Astrocyte (in vitro differentiated cells and primary cell): ENCODE results near the gene HSPH1. TPM values are rescaled to one million over a fixed set of nuclear protein-coding genes. Genes with fewer than 3 reads are reported as not detected.

ENCODE experiments used
- DNase-seq: peaks from one replicate; pipeline ENCODE4 v3.0.0-alpha.2; 2010; ENCODE audit warnings: low read depth
- FAIRE-seq: peaks from 2 replicates; lab custom pipeline; 2011; peaks lifted over from hg19 to GRCh38; lab: Jason Lieb, UNC
- H2AFZ ChIP-seq: 2 replicates; pipeline ENCODE4 v1.6.0; 2012; ENCODE audit warnings: low read depth, low read length, inconsistent platforms
- H3K27ac ChIP-seq: 2 replicates; pipeline ENCODE4 v1.5.1; 2011; ENCODE audit warnings: low read depth, low read length, inconsistent platforms
- H3K27me3 ChIP-seq: 2 replicates; pipeline ENCODE4 v1.6.0; 2011; ENCODE audit warnings: low read length, inconsistent platforms; ENCODE audit not compliant: insufficient read depth
- H3K36me3 ChIP-seq: 2 replicates; pipeline ENCODE4 v1.5.1; 2011; ENCODE audit warnings: low read length, inconsistent platforms; ENCODE audit not compliant: insufficient read depth
- H3K4me1 ChIP-seq: 2 replicates; pipeline ENCODE4 v1.5.1; 2011; ENCODE audit warnings: low read length, inconsistent platforms; ENCODE audit not compliant: insufficient read depth
- H3K4me2 ChIP-seq: 2 replicates; pipeline ENCODE4 v1.6.0; 2012; ENCODE audit warnings: low read length, inconsistent platforms
- H3K4me3 ChIP-seq: 2 replicates; pipeline ENCODE4 v1.5.1; 2011; ENCODE audit warnings: low read depth, mild to moderate bottlenecking, low read length, inconsistent platforms; ENCODE audit not compliant: insufficient read depth
- H3K79me2 ChIP-seq: 2 replicates; pipeline ENCODE4 v1.6.0; 2012; ENCODE audit warnings: mild to moderate bottlenecking, low read length, inconsistent platforms; ENCODE audit not compliant: insufficient read depth
- H3K9ac ChIP-seq: 2 replicates; pipeline ENCODE4 v1.6.0; 2012; ENCODE audit warnings: mild to moderate bottlenecking, low read length, inconsistent platforms
- H3K9me3 ChIP-seq: 2 replicates; pipeline ENCODE4 v1.5.1; 2012; ENCODE audit warnings: low read depth, mild to moderate bottlenecking, low read length, inconsistent platforms; ENCODE audit not compliant: insufficient read depth
- H4K20me1 ChIP-seq: 2 replicates; pipeline ENCODE4 v1.6.0; 2012; ENCODE audit warnings: low read length, inconsistent platforms; ENCODE audit not compliant: insufficient read depth
- H3K27ac Mint-ChIP-seq: one replicate; pipeline ENCODE4 v1.8.0; 2021; ENCODE audit warnings: mild to moderate bottlenecking, mixed read lengths; ENCODE audit not compliant: unreplicated experiment
- H3K27me3 Mint-ChIP-seq: one replicate; pipeline ENCODE4 v1.8.0; 2021; ENCODE audit warnings: low read depth, mixed read lengths; ENCODE audit not compliant: unreplicated experiment
- H3K36me3 Mint-ChIP-seq: one replicate; pipeline ENCODE4 v1.8.0; 2021; ENCODE audit warnings: low read depth, mixed read lengths; ENCODE audit not compliant: unreplicated experiment
- H3K4me1 Mint-ChIP-seq: one replicate; pipeline ENCODE4 v1.8.0; 2021; ENCODE audit warnings: low read depth, mixed read lengths; ENCODE audit not compliant: unreplicated experiment
- H3K4me3 Mint-ChIP-seq: one replicate; pipeline ENCODE4 v1.8.0; 2021; ENCODE audit warnings: mild to moderate bottlenecking, moderate library complexity, mixed read lengths; ENCODE audit not compliant: unreplicated experiment
- H3K9me3 Mint-ChIP-seq: one replicate; pipeline ENCODE4 v1.8.0; 2021; ENCODE audit warnings: mild to moderate bottlenecking, mixed read lengths; ENCODE audit not compliant: unreplicated experiment
- CTCF ChIP-seq: IDR thresholded peaks from 2 replicates; pipeline ENCODE4 v1.5.1; 2011; ENCODE audit warnings: low read depth, mild to moderate bottlenecking, inconsistent platforms, low read length, moderate library complexity; ENCODE audit not compliant: insufficient read depth
- EZH2 ChIP-seq: IDR thresholded peaks from 2 replicates; pipeline ENCODE4 v1.6.1; 2012; ENCODE audit warnings: mild to moderate bottlenecking, low read length, inconsistent platforms; ENCODE audit not compliant: insufficient read depth
- total RNA-seq: library from RNA; stranded (reverse); gene quantifications from 2 replicates; pipeline ENCODE4 v1.2.1, GENCODE V29; 2021

Gene HSPH1
- total RNA-seq, 1 donor from 2014 or later, result 145 TPM

- Histone ChIP-seq H3K4me2 (no peak overlapping the region), H2AFZ (no peak overlapping the region), H3K27me3 (peaks cover 44% of the 10 kb centered on the region), H3K4me1 (no peaks in the 10 kb centered on the region), H3K79me2 (no peaks in the 10 kb centered on the region), H3K27ac (no peak overlapping the region), H3K4me3 (no peak overlapping the region), H3K36me3 (no peaks in the 10 kb centered on the region), H3K9ac (no peak overlapping the region), H3K9me3 (no peaks in the 10 kb centered on the region), H4K20me1 (no peaks in the 10 kb centered on the region)
- Mint-ChIP-seq H3K4me3 (no peak overlapping the region), H3K27ac (no peak overlapping the region), H3K4me1 (peaks cover 9% of the 10 kb centered on the region), H3K27me3 (peaks cover 47% of the 10 kb centered on the region), H3K36me3 (no peaks in the 10 kb centered on the region), H3K9me3 (no peaks in the 10 kb centered on the region)
- FAIRE-seq, result no peak
- TF ChIP-seq EZH2 (no peak), CTCF (no peak)
- no peak for DNase-seq
These were observed 46.1 kb downstream of the HSPH1 start for GRCh38 chr13:31115616-31116015.

GRCh38 chr13:31114641-31115040 lies 47.1 kb downstream of the HSPH1 start:
- DNase-seq (no peak), FAIRE-seq (no peak)
- Histone ChIP-seq H2AFZ (no peak overlapping the region), H3K4me2 (no peak overlapping the region), H3K27ac (no peak overlapping the region), H4K20me1 (no peaks in the 10 kb centered on the region), H3K9ac (no peak overlapping the region), H3K36me3 (no peaks in the 10 kb centered on the region), H3K4me1 (no peaks in the 10 kb centered on the region), H3K27me3 (peaks cover 44% of the 10 kb centered on the region), H3K9me3 (no peaks in the 10 kb centered on the region), H3K4me3 (no peak overlapping the region), H3K79me2 (no peaks in the 10 kb centered on the region)
- H3K4me3 Mint-ChIP-seq, result no peak overlapping the region
- no peaks in the 10 kb centered on the region for H3K36me3 Mint-ChIP-seq
- peaks cover 5% of the 10 kb centered on the region for H3K4me1 Mint-ChIP-seq
- TF ChIP-seq CTCF (no peak), EZH2 (no peak)
- H3K27ac Mint-ChIP-seq, result no peak overlapping the region
- H3K9me3 Mint-ChIP-seq, result no peaks in the 10 kb centered on the region
- H3K27me3 Mint-ChIP-seq, result peaks cover 43% of the 10 kb centered on the region

- no peak overlapping the region for H3K4me3 Mint-ChIP-seq
- Histone ChIP-seq H3K4me3 (no peak overlapping the region), H3K4me2 (no peak overlapping the region), H3K27me3 (peaks cover 23% of the 10 kb centered on the region), H3K9ac (no peak overlapping the region), H3K9me3 (no peaks in the 10 kb centered on the region), H3K27ac (no peak overlapping the region), H3K36me3 (no peaks in the 10 kb centered on the region), H2AFZ (no peak overlapping the region), H3K79me2 (no peaks in the 10 kb centered on the region), H3K4me1 (no peaks in the 10 kb centered on the region), H4K20me1 (no peaks in the 10 kb centered on the region)
- H3K4me1 Mint-ChIP-seq, result peaks cover 5% of the 10 kb centered on the region
- DNase-seq (peak; percentile 57), FAIRE-seq (no peak)
- H3K9me3 Mint-ChIP-seq, result no peaks in the 10 kb centered on the region
- TF ChIP-seq CTCF (no peak), EZH2 (no peak)
- no peak overlapping the region for H3K27ac Mint-ChIP-seq
- no peaks in the 10 kb centered on the region for H3K36me3 Mint-ChIP-seq
- H3K27me3 Mint-ChIP-seq, result peaks cover 33% of the 10 kb centered on the region
These were observed 50.6 kb downstream of the HSPH1 start for GRCh38 chr13:31111136-31111535.
